ENCODE results near the gene RFT1.
"Not testable (repeated sequence)": the region's sequence is repeated elsewhere in the genome, so short reads cannot be mapped to it uniquely, and the experiment has no call there.

RFT1 gene

DNA sequence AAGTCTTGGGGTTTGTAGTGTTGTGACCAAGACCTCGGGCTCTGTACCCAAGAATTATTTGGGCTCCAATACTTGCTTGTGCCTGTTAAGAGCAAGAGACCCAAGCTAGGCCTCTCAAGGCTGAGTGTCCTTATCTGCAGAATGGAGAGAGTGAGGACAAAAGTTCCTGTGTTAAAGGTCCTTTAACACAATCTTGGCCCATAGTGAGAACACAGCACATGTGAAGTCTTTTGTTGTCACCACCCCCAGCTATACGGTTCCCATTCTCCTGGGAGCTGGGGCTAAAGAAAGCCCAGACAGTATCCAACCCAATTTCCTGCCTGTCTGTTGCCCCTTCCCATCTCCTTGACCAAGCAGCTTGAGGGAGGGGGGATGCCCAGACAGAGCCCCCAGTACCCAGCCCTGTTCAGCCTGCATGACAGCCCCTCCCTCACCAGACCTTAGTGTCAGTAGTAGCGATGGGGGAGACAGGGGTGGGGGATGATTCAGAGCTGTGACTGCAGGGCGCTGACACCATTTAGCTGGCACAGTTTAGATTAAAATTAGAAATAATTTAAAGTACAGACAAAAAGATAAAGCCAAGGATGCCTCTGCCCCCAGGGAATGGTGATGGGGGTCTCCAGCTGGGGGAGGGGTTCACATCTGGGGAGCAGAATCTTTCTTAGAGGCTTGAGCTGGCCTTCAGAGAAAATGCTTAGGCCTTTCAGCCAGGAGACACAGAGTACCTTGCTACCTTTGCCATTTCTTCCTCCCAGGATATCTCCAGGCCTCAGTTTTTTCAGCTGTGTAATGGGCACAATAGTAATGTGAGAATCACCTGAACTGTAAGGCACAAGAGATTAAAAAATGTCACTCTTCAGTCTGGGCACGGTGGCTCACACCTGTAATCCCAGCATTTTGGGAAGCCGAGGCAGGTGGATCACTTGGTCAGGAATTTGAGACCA lies 33.5 kb upstream of the RFT1 start:
- DNase-seq = no peak

DNA sequence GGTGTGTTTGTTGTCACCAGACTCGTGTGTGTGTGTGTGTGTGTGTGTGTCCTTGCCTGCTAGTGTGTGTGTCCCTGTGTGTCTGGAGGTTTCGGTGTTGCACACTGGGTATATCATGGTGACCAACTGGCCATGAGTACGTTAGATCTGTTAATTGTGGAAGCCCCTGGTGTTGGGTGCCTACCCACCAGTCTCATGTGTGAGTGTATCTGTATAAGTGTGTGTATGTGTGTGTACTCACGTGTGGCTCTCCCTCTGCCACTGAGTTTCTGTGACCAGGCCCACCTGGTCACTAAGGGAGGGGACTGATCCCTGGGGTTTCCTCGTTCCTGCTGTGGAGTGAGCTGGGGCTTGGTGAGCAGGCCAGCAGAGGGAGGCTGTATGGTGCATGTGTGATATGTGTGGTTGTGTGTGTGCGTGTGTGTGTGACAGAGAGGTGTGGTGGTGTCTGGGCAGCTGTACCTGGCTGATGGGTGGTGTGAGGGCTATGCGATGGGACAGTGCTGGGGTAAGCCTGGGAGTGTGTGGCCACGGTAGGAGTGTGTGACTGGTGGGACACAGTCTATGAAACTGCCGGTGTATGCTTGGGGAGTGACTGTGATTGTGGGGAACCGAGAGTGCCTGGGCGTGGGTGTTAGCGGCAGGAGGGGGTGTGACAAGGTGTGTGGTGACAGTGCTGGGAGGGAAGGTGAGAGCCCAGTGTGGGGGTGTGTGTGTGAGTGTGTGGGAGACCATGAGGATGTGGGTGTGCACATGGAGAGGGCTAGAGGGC lies 32.6 kb upstream of the RFT1 start:
- DNase-seq = no peak

DNA sequence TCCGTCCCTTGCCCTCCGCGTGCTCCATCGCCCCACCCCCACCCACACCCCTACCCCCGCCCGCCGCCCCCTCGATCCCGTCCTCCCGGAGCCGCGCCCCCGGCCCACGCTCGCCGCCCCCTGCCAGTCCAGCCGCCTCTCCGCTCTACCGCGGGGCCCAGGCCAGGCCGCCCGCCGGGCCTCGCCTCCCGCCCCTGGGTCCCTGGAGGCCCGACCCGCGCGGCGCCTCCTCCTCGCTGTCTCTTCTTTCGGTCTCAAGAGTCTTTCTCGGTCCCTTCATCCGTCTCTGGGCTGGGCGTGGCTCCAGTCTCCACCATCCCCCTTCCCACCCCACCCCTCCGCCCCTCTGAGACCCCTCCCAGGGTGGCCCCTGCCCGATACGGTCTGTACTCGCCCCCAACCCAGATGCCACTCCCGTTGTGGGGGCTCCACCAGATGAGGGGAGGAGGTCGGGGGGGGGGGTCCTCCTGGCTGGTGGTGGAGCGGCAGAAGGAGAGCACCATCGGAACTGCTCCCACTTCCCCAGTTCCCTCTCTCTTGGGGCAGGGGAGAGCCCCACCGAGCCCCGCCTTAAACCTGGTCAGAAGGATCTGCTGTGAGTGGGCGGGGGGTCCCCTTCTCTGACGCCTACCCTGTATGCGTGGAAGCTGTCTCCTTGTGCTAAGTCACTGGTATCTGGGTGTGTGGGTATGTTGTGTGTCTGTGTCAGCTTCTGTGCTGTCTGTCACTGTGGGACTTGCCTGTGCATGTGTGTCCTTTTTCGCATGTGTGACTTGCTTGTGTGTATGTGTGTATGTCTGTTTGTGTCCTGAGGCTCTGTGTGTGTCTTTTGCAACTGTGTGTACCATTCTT lies 31.8 kb upstream of the RFT1 start:
- DNase-seq = peak; percentile 3

DNA sequence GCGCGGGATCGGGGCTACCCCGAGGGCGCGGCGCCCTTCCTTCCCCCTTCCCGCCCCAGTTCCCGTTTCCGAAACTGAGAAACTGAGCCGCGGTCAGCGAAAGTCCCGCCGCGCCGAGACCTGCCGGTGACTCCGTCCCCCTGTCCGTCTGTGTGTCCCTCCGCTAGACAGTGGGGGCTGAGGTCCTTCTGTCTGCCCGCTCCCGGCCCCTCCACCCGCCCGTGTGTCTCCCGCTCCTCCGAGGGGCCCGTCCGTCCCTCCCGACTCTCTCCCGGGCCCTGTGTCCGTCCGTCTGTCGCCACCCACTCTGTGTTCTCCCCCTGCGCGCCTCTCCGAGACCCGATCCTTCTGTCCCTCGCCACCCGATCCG lies 31.2 kb upstream of the RFT1 start:
- DNase-seq = no peak

DNA sequence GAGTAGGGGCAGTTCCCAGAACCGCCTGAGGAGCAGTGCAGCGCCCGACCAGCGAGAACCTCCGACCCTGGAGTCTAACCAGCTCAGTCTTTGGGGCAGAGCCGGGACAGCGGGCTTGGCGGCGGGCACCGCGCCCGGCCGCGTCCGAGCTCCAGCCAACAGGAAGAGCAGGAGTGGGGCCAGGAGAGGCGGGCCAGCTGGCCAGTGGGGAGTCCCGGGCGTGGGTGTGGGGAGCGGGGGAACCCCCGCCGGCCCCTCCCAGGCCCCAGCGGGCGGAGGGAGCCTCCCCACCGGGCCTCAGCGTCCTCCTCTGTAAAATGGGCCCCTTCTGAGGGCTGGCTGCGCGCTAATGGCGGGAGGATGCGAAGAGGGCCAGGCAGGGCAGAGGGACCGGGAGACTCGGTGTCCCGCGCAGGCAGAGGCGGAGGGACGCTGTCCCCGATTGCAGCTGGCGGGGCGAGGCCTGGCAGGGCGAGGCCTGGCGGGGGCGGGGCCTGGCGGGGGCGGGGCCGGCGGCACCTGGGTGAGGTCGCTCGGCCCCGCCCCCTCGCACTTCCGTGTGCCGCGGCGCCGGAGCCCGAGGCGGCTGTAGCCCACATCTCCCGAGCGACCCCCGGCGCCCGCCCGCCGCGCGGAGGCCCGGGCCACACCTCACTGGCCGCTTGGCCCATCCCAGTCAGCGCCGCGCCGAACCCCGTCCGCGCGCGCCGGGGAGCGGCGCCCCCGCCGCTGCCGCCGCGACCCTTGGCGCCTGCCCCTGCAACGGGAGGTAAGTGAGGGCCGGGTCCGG lies 30.6 kb upstream of the RFT1 start, which contains the start of gene PRKCD:
Gene PRKCD, plus strand, starts transcription at position 550 of the 790 bp plus-strand sequence. CDS start 17,214 bp downstream, outside the sequence.
- DNase-seq = peak; percentile 10

DNA sequence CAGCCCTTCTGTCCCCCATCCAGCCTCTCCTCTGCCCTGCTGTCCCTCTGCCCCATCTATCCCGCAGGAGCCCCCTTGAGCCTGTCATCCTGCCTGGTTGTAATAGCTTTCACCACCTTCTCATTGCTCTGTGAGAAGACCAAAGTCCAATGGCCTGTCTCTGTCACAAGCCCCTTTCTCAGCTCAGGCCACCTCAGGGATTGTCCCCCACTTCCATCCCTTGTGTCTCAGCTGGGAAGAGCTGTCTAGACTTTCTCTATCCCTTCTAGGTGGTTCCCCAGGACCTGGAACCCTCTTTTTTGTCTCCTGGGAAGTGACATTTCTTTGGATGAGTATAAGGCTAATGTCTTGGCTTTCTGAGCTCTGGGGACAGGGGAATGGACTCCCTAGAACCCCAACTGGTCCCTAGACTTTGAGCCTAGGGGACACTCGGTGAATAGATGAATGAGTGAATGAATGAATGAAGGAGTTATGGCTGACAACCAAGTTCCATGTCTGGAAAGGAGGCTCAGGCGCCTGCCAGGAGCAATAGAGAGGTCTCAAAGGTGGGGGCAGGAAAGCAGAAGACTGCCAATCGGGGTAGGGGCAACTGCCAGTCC lies 29.9 kb upstream of the RFT1 start:
- no peak for DNase-seq

DNA sequence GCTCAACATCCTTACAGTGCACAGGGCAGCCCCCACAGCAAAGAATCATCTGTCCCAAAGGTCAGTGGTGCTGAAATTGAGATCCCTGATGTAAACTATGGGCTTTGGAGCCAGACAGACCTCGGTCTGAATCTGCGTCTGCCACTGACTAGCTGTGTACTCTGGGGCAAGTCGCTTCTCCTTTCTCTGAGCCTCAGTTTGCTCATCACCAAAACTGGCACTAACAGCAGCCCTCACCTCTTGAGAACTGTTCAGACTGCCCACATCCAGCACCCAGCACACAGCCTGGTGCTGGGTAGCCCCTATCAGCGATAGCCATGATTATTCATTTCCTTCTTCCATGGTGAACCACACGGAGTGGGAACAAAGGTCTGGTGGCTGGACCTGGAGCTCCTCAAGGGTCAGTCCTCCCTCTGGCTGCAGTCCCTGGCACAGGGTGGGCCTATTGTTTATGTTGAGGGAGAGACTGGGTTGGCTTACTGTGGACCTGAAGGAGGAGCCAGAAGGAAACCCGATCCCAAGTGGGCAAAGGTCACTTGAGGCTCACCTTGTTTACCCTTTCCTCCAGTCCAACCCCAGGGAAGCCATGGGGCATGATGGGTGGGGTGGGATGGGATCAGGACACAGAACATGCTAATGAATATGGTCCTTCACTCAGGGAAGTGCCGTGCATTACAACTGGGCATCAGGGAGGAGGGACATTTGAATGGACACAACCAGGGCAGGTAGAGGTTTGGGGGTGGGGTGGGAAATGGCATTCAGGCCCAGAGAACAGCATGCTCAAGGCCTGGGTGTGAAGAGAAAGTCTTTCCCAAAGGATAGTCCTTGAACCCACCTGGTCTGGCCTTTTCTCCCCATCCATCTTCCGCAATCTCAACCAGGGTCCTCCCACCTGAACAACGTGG lies 29.2 kb upstream of the RFT1 start:
- DNase-seq = no peak

DNA sequence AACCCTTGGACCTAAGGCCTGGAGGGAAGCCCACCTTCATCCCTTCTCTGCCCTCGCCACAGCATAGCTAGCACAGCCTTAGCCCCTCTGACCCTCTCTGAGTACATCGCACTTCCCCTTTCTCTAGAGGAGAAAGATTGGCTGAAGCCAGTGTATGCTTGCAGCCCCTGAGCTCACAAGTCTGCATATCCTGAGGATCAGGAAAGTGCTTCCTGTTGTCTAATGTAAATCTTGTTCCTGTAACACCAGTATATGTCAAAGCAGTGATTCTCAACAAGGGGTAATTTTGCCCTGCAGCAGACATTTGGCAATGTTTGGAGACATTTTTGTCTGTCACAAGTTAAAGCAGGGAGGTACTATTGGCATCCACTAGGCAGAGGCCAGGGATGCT lies 28.5 kb upstream of the RFT1 start:
- no peak for DNase-seq

DNA sequence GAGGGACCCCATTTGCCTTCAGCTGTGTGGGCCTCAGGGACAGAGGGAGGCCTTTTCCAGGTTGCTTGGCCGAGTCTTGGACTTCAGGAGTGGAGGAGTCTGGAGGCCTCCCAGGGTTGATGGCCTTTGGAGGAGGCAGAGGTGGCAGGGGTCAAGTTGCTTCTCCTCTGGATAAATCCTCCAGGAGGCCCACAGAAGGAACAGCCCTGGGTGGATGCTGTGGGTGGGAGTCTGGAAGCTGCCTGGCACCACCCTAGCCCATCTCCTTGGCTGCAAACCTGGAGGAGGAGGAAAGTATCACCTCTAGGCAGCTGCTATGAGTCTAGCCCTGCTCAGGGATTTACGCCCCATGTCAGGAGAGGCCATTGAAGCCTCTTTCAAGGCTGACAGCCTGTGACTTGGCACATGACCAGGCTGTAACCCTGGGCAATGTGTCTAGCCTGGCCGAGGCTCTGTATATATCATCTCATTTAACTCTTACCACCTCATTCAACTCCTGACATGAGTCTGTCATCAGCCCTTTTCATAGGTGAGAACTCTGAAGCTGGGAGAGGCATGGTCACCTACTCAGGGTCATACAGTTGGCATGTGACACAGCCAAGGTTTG lies 27.8 kb upstream of the RFT1 start:
- no peak for DNase-seq

DNA sequence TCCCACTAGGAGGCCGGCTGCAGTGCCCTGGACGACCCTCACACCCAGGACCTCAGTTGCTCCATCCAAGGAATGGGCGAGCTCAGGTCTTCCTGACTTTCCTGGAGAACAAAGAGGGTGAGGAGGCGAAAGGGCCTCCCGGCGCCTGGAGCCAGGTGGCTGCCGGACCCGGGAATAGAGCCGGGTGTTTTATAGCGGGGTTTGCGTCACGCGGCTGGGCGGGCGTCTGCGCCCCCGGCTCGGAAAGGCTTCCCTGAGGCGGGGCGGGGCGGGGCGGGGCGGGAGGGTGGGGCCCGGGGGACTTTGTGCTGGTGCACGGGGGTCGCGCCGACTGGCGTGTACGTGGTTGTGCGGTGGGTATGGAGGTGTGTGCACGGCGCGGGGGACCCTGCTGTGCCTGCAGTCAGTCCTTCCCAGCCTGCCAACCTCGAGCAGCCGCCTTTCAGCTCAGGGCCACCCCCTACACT lies 26.2 kb upstream of the RFT1 start:
- DNase-seq = no peak

DNA sequence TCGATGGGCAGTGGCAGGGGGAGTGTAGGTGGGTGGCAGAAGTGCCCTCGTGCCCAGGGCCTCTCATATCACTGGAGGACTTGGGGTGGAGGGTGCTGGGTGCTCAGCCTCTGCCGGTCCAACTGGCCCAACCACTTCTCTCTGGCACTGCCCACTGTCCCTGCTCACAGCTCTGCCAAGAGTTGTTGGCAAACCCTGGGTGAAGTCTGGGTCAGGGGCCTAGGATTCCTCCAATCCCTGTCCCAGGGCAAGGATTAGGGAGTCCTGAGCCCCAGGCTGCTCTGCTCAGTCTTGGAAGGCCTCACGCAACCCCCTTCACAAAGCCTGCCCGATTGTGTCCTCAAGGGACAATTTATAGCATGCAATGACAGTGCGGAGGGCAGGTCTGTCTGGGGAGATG lies 25.5 kb upstream of the RFT1 start:
- DNase-seq = peak; percentile 17

DNA sequence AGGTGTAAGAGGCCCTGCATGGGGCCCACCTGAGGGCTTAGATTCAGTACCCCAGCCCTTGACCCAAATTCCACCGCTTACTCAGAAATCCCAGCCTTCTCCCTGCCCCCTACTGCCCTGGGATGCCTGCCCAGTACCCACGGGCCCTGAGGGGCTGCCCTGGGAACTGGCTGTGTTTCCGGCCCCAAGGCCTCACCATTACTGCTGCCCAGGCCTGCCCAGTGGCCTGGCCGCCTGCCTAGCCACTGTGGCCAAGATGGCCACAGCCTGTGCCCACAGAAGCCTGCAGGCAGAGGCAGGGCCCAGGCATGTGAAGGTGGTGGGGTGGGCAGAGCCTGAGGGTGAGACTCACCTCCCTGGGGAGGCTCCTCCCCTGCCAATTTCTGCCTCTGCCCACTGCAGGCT lies 24.6 kb upstream of the RFT1 start:
- DNase-seq = no peak

DNA sequence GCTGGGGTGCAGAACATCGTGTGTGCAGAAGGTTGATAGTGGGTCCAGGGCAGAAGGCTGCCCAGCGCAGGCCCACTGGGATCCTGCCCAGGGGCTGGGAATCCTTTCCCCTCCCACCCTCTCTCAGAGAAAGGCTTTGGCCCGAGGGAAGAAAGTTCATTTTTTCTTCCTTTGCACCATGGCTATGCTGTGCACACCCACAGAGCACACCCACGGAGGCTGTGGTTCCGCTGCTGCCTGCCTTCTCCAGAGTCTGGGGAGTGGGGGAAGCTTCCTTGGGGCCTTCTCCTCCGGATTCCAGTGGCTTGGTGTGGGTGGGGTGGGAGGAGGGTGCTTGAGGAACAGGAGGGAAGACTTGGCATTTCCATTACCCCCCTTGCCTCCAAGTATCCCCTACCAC lies 23.7 kb upstream of the RFT1 start:
- DNase-seq = no peak

DNA sequence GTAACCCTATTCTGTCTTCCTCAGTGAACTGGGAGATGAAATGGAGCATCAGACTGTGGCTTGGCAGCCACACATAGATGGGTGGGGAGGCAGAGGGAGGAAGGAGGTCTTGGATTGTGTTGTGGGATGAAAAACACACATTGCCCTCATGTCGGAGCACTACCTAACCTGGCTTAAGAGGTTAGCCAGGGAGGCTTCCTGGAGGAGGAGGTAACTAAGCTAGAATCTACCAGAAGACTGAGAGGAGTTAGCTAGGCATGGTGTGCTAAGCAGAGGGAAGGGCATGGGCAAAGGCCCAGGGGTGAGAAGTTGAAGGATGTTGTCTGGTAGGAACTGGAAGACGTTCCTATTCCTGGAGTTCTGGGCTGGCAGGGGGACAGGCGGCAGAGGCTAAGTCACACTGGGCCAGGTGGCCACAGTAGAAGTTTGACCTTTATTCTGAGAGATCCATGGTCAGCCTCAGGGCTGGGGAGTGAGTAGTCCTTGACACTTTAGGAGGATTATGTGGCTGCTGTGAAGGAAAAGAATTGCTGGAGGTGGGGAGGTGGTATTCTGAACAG lies 23.1 kb upstream of the RFT1 start:
- DNase-seq = no peak

DNA sequence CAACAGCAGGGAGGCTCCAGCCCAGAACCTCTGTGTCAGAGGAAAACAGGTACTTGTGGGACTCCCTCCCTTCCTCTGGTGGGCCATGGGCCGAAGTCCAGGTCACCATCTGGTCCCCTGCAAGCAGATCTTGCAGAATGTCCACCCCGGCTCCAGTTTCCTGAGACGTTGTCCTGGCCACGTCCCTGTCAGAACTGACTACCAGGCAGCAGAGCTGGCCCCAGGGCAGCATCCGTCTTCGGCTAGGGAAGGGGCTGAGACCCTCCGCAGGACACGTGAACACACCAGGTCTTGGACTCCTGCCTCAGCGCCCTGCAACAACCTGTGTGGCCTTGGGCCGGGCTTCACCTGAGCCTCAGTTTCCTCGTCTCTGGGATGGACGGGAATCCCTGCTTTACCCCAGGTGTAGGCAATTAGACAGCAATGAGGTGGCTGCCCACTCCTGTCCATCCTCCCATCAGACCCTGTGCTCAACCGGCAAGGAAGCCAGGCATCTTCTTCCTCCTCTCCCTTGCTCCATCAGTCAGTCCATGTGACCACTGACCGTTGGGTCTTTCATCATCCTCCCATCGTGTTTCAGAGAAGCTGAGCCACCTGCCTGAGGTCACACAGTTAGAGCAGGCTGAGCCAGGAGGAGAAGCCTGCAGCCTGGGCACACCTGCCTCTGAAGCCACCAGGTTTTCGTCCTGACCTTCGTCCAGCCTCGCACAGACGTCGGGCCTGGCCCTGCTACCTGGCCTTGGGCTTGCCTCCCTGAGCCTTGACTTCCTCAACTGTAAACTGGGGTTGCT lies 21.8 kb upstream of the RFT1 start:
- no peak for DNase-seq

DNA sequence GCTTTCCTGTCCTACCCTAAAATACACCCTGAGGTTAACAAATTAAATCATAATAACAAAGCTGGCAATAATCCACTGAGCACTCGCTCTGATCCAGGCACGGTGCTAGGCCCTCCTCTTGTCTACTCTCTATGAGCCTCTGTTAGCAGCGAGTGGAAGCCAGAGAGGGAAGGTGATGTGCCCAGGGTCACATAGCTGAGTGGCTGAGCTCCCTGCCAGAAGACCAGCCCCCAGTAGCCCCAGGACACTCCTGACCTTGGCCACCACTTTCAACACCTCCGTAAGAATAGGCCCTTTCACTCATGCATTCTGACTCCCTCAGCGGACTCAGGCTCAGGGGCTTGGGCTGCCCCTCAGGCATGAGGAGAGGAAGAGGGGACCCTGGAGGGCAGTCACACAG lies 21.2 kb upstream of the RFT1 start:
- DNase-seq = no peak

DNA sequence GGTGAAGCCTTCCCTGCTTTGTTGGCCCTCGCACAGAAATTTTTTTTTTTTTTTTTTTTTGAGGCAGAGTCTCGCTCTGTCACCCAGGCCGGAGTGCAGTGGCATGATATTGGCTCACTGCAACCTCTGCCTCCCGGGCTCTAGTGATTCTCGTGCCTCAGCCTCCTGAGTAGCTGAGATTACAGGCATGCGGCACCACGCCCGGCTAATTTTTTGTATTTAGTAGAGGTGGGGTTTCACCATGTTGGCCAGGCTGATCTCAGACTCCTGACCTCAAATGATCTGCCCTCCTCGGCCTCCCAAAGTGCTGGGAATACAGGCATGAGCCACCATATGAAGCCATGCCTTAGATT lies 20.8 kb upstream of the RFT1 start:
- not testable (repeated sequence) for DNase-seq

DNA sequence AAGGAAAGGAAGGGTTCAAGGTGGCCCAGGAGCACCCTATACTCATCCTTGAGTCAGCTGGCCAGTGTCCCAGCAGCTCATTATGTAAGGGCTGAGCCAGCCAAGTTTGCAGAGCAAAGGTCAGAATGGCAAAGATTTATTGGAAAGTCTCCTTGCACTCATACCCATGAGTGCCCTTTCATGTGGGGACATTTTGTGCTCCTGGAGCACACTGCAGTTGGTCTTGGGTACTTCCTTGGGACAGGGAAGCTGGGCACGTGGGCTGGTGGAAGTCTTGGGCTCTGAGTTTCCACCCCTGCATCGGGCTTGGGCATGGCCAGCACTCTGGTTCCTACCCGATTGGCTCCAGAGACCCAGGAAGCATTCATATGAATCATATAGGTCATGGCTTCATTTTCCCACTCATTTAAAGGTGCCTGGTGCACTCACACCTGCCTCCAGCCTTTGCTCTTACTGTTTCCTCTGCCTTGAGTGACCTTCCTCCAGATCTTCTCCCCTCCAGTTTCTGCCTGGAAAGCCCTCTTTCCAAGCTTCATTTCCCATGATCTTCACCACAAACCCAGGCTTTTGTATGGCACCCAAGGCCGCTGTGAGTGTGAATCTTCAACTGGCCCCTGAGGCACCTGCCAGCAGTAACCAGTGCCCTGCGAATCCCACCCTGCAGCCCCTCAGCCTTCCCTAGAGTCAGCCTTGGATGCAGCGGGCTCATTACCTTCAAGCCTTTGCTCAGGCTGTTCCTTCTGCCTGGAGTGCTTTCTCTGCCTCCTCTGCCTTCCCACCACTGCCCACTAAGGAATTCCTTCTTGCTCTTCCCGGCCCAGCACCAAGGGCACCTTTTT lies 20.2 kb upstream of the RFT1 start:
- DNase-seq = no peak
